GM21526 (cell line): ENCODE measurements around the gene PPIP5K1.
A peak's percentile ranks its signal among the peaks of the same experiment; 100 is the strongest.
"Not testable (repeated sequence)": the region's sequence is repeated elsewhere in the genome, so short reads cannot be mapped to it uniquely, and the experiment has no call there.

Source experiments
- ATAC-seq: cut with Tn5 transposase; IDR thresholded peaks from one replicate; pipeline ENCODE4 v1.9.1; 2021; ENCODE audit warnings: moderate library complexity; ENCODE audit not compliant: unreplicated experiment, low FRiP score

PPIP5K1 gene

DNA sequence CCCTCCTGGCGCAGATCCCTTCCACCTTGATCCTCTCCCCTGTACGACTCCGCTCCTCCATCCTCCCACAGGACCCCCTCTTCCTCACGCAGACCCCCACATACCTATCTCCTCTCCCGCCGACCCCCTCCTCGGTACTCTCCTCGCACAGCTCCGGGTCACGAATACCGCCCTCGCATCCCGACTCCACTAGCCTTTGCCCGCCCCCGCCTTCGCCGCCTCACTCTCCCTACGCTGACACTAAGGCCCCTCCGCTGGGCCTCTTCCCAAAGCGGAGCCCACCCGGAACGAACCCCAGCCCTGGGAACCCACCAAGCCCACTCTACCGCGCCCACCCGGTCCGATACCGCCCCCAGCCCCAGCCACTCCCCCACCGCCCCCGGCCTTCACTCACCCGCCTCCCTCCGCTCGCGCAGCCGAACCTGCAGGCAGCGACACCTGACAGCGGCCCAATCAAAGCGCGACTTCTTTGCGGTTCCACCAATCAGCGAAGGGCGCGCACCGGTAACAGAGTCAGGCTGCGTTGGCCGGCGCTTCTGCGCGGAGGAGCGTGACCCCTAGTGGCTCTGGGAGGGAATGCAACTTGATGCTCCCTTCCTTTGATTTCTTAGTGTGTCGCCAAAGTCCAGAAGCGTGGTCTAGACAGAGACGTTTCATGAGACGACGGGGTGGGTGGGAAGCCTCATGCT is at the start of gene PPIP5K1:
TSS of gene PPIP5K1 (minus strand) at position 431 of the 689 bp plus-strand sequence. CDS start 5,704 bp downstream, outside the sequence.
- ATAC-seq, result peak; percentile 85

DNA sequence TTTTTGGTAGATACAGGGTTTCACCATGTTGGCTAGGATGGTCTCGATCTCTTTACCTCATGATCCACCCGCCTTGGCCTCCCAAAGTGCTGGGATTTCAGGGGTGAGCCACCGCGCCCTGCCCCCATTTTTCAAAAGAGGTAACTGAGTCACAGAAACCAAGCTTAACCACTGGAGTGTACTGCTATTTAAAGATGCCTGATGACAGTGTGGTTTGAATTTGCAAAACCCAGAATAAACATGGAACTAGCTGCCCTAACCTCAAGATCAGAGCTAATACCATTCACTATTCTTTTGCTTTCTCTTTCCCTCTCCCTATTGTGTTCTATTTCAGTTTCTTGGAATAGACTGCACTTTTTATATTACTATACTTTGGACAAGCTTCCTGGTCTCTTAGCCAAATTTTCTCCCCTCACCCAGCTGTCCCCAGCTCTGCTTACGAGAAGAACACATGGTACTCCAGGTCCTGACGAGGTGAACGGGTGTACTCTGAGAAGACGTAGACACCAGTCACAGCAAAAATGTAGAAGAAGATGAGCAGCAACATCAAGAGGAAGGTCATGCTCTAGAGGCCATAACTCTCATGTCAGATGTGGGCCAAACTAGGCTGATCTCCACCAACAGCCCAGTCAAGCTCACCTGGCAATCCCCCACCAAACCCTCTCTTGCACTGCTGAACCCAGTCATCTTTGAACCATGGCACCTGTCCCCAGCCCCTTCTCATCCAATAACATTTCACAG is 48.6 kb upstream of the PPIP5K1 start:
- not testable (repeated sequence) for ATAC-seq

DNA sequence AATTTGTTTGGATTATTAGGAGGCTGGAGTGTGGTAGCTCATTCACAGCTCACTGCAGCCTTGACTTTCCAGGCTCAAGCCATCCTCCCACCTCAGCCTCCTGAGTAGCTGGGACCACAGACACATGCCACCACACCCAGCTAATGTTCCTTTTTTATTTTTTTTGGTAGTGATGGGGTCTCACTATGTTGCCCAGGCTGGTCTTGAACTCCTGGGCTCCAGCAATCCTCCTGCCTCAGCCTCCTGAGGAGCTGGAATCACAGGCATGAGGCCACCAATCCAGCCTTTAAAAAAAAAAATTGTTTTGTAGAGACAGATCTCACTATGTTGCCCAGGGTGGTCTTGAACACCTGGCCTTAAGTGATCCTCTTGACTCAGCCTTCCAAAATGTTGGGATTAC is 36.9 kb upstream of the PPIP5K1 start:
- not testable (repeated sequence) for ATAC-seq

DNA sequence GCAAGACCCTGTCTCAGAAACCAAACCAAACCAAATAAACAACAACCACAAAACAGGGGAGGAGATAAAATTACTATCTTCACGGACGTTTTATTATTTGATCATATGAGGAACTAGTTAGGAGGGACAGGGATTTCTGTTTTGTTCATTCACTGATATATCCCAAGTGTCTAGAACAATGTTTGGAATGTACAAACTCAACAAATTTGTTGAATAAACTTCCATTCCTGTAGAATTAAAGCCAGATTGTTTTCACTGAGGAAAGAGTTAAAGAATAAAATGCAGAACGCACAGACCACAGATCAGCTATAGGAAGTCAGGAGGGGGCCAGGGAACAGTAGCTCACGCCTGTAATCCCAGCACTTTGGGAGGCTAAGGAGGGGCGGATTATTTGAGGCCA is 35.1 kb upstream of the PPIP5K1 start:
- no peak for ATAC-seq

DNA sequence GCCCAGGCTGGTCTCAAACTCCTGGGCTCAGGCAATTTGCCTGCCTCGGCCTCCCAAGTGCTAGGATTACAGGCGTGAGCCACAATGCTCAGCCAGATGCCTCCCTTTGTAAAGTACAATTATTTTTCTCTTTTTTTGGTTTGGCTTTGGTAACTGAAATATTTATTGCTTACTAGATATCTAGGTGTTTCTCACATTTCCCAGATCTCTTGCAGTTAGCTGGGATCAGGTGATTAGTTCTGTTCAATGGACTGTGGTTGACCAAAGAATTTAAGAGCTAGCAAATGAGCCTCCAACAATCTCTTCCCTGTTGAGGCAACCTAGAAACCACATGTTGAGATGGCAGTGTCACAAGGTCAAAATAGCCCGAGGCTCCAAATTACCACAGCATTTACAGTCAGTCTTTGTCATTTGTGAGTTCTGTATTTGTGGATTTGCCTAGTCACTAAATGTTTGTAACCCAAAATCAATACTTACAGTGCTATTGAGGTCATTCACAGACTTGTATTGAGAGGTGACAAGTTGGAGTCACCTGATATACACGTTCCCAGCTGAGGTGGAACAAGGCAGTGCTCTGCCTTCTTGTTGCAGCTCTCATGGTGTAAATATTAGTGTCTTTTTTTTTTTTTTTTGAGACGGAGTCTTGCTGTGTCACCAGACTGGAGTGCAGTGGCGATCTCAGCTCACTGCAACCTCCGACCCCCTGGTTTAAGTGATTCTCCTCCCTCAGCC is 32.2 kb upstream of the PPIP5K1 start:
- ATAC-seq, result not testable (repeated sequence)

DNA sequence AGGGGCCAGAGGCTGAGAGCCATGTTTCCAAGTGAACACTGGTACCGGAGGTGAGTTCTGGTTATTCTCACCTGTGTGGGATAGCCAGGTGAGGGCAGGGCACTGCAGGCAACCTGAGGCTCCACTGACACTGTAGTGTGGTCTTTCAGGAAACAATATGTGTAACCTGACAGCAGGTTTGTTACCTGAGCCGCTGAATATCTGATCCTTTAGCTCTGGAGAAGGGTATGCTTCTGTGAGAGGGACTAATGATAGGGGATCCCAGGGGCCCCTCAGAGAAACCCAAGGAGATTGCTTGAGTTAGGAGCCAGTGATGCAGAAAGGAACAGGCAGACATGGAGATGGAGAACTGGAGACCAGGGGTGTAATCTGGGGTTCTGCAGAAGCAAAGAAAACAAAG is 28.7 kb upstream of the PPIP5K1 start, which contains the start of gene STRC:
TSS of gene STRC (minus strand) at position 101 of the 400 bp plus-strand sequence. CDS start at position 23, 78 bp downstream.
- not testable (repeated sequence) for ATAC-seq

DNA sequence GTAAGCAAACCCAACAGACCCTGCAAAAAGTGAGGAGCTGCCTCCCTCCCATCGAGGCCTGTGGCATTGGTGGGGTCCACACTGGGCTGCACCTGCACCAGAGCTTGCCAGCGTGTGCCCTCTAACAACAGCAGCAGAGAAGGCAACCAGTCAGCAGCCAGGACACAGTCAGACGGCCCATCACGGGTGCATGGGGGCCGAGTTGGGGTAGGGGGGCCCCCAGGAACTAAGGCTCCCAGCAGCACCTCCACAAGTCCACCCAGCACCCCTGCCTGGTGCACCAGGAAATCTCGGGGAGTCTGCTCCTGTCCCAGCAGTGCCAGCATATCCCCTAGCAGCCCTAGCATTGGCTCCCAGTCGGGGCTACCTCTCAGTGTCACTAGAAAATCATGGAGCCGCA is 27.7 kb upstream of the PPIP5K1 start:
- ATAC-seq, result not testable (repeated sequence)

DNA sequence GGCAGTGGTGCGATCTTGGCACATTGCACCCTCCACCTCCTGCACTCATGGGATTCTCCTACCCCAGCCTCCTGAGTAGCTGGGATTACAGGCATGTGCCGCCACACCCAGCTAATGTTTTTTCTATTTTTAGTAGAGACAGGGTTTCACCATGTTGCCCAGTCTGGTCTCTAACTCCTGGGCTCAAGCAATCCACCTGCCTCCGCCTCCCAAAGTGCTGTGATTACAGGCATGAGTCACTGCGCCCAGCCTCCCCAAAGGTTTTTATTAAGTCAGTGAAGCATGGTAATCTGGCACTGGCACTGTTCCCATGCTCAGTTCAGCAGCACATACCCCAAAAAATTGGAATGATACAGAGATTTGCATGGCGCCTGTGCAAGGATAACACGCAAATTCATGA is 12.2 kb upstream of the PPIP5K1 start:
- not testable (repeated sequence) for ATAC-seq

DNA sequence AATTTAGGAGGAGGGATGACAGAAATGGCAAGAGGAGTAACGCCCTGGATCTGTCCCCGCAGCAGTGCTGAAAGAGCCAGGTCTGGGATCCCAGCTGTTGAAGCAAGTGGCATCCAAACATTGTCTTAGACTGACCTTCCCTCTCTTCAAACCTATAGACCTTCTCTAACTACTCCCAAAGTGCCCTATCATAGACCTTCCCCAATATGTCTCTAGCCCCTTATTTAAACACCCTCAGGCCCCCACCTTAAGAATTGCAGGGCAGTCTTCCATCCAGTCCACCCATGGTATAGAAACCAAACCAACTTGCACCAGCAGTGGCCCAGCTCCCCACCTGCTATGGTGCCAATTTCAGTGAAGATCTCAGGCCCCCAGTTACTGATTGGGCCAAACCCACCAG is 10.2 kb upstream of the PPIP5K1 start:
- ATAC-seq, result not testable (repeated sequence)

DNA sequence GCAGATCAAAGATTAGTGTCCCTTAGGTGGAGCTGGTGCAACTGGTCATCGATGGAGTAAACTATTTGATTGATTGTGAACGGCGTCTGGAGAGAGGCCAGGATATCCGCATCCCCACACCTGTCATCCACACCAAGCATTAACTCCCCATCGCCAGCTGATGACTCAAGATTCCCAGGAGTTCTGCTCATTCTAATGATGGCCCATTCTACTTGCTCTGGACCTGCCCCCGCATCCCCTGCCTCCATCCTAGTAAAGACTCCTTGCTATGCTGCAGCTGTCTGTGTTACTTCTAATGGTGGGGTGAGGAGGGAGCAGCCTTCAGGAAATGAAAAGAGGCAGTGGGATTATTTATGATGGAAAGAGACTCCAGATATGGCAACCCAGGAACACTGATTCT is 9.1 kb upstream of the PPIP5K1 start:
- ATAC-seq, result not testable (repeated sequence)

DNA sequence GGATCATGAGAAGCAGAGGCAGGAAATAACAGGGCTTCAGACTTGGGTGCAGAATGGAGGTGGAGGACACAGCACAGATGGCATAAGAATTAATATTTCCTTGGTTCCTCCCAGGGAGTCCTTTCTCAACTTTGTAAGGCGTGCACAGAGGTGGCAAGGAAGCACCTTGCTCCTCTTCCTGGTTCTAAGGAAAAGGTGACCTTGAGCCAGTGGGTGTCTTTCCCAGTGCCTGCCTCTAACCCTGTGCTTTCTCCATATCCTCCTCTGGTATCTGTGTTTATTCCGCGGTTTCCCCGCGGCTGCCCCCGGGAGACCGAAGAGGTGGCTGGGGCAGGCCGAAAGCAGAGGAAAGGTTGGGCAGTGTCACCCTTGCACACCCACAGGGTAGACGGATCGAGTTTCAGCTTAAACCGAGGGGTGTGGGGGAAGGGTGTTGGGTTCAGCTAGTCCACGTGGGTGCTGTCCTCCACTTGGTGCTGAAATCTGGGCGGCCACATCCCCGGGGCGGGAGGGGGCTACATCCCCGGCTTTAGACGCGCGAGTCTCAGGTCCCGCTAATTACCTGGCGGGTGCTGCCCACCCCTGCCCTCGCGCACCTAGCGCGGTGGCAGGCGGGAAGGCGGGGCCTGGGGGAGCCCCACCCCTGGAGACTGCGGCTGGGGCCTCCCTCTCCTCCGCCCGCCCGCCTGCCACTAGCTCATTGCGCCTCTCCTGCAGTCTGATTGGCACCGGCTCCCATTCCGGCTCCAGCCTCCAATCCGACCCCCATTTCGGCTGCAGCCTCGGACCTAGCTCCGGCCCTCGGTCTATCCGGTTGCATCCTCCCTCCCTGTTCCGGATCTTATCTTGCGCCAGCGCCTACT is 3.6 kb upstream of the PPIP5K1 start, which contains the start of gene CKMT1B:
TSS of gene CKMT1B (plus strand) at position 700 of the 863 bp plus-strand sequence. CDS start 192 bp downstream, outside the sequence.
- not testable (repeated sequence) for ATAC-seq

DNA sequence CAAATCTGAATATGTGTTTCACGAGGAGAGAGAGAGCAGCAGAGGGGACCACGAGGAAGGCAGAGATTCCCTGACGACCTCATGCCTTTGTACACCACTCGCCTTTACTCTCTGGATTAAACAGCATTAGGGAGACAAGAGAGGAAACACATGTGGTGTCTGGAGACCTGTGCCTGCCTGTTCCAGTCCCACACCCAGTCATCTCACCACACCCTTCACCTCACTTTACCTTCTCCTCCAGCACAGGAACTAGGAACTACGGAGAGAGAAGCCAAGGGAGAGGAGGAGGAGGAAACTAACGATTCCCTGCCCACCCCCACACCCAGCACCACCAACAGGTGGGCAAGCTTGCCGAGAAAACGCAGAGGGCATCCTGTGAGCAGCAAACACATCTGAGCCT is 2.8 kb upstream of the PPIP5K1 start:
- ATAC-seq, result not testable (repeated sequence)

DNA sequence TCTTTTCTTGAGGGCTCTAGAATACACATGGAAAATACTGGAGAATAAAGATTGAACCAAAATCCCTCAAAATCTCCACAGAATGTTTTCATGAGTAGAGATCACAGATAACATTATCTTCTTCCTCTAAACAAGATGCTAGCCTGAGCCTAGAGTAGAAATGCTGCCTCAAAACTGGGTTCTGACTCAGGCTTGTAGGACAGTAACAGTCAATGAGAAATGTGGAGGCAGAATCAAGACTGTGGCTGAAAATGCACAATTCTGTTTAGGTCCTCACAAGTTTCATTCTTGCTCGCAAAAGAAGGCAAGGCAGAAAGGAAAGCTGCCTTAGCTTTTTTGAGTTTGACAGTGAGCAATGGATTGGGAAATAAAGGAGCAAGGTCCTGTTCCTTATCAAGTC is 15.4 kb downstream of the PPIP5K1 start:
- not testable (repeated sequence) for ATAC-seq

DNA sequence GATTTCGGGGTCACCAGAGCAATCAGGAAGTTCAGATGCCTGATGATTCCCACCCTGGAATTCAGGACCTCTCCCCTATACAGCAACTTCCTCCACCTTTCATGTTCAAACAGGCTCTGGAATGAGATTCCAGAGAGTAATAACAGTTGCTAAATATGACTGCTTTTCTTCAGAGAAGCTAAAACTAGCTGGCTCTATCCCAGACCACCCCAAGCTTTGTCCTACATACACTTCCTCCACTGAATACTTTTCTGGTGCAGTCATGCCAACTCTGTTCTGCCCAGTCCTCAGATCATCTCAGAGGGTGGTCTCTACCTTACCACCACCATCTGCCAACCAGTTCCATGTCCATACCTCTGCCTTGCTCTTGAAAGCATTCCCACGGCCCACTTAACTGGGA is 23.4 kb downstream of the PPIP5K1 start:
- ATAC-seq, result not testable (repeated sequence)

DNA sequence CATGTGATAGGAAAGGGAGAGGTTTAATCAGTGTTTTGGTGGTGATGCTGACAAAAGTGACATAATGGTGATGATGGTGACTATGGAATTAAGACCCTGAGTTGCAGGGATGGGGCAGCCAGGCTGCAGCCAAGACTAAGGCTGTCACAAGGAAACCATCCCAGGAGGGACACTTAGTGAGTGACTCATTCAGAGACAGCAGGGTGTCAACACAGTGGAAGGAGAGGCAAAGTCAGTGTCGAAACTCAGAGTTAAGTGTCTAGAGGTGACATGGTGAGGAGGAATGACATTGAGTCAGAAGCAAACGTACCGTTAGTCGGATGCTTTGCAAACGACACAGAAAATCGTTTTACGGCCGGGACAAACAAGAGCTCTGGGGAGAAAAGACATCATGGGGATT is 26.2 kb downstream of the PPIP5K1 start:
- ATAC-seq, result not testable (repeated sequence)

DNA sequence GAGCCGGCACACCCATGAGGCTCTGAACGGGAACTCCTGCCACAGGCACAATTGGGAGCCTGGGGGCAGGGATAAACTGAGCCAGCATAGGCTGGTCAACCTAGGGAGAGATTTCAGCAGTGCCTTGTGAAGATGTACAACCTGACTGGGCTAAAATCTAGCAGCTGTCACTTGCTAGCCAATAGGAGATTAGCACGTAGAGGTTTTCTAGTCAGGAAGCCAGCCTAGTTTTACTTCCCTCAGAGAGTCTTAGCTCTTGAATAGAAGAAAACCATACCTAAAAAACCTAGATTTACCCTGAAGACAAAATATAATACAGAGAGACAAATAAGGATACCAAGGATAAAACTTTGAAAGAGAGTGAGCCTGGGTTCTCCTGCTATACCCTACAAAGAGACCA is 27.3 kb downstream of the PPIP5K1 start:
- ATAC-seq, result not testable (repeated sequence)

DNA sequence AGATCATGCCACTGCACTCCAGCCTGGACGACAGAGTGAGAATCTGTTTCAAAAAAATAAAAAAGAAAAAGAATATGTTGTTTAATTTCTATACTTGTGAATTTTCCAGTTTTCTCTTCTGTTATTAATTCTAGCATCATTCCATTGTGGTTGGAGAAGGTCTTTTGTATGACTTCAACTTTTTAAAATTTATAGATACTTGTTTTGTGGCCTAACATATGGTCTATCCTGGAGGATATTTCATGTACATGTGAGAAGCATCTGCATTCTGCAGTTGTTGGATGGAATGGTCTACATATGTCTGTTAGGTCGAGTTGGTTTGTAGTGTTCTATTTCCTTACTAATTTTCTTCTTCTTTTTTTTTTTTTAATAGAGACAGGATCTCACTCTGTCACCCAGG is 37.0 kb downstream of the PPIP5K1 start:
- ATAC-seq, result no peak

DNA sequence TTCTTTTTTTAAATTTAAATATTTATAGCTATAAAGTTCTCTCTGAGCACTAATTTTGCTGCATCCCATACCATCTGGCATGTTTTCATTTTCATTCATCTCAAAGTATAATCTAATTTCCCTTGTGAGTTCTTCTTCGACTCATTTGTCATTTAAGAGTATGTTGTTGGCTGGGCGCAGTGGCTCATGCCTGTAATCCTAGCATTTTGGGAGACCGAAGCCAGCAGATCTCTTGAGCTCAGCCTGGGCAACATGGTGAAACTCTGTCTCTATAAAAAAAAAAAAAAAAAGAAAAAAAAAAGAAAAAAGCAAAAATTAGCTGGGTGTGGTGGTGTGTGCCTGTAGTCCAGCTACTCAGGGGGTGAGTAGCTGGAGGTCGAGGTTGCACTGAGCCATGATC is 37.8 kb downstream of the PPIP5K1 start:
- no peak for ATAC-seq

DNA sequence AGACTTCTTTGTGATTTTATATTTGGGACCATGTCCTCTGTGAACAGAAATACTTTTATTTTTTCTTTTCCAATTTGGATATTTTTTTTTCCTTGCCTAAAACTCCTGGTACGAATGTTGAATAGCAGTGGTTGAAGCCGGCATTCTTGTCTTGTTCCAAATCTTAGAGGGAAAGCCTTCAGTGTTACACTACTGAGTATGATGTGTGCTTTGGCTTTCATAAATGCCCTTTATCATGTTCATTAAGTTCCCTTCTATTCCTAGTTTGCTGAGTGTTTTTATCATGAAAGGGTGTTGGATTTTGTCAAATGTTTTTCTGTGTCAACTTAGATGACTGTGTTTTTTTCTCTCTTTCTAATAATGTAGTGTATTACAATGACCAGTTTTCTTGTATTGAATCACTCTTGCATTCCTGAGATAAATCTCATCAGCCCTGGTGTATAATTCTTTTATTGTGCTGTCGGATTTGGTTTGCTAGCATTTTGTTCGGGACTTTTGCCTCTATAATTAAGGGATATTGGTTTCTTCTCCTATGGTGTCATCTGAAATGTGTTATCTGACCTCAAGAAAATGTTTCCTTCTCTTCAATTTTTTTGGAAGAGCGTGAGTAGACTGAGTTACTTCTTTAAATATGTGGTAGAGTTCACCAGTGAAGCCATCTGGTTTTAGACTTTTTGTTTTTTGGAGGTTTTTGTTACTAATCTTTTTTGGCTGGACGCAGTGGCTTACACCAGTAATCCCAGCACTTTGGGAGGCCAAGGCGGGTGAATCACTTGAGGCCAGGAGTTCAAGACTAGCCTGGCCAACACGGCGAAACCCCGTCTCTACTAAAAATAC is 39.3 kb downstream of the PPIP5K1 start:
- no peak for ATAC-seq
